Measurements from ENCODE around the gene PRKAR1B. TPM values are rescaled to one million over a fixed set of nuclear protein-coding genes. Genes with fewer than 3 reads are reported as not detected.

The PRKAR1B gene
- polyA plus RNA-seq, 1 of the 3 experiments (the other 2 are of a cell fraction) = 63.7 TPM

GRCh38 chr7:562374-562675, 164.8 kb downstream of the PRKAR1B start (continued):
- TF ChIP-seq USF2 (IDR thresholded peaks at IDR 0.05; ENCODE audit: borderline replicate concordance, low read depth, low read length) (no peak), SIN3A (IDR thresholded peaks at IDR 0.05; ENCODE audit: borderline replicate concordance, low read depth, low read length) (no peak), JUND (IDR thresholded peaks at IDR 0.05) (no peak), REST (IDR thresholded peaks at IDR 0.05; ENCODE audit: low read depth, low read length) (no peak), MEF2A (IDR thresholded peaks at IDR 0.05; ENCODE audit: borderline replicate concordance, low read depth) (no peak)

GRCh38 chr7:561631-562373, 165.3 kb downstream of the PRKAR1B start:
- DNase-seq = no peak
- Histone ChIP-seq H2AFZ (ENCODE audit: low read depth) (no peak overlapping the region), H3K79me2 (ENCODE audit: insufficient read depth) (no peaks in the 10 kb centered on the region), H3K9me3 (no peaks in the 10 kb centered on the region), H3K4me2 (no peak overlapping the region), H3K4me3 (ENCODE audit: low read depth in 2 of 2, low read length in 1 of 2) (no peak overlapping the region), H3F3A (replicated peaks; ENCODE audit: insufficient read depth) (no peaks in the 10 kb centered on the region), H3K36me3 (replicated peaks in 1 of 2; ENCODE audit: control insufficient read depth in 1 of 2, insufficient read depth in 2 of 2, low read length in 1 of 2) (no peaks in the 10 kb centered on the region), H4K20me1 (ENCODE audit: insufficient read depth) (no peaks in the 10 kb centered on the region), H3K4me1 (ENCODE audit: control insufficient read depth in 1 of 2, insufficient read depth in 2 of 2, low read depth in 1 of 2, low read length in 1 of 2) (no peaks in the 10 kb centered on the region), H3K27ac (ENCODE audit: low read depth in 2 of 2, low read length in 1 of 2) (no peak overlapping the region), H3K9me2 (no peaks in the 10 kb centered on the region), H3K9ac (no peak overlapping the region), H3K27me3 (ENCODE audit: insufficient read depth) (no peaks in the 10 kb centered on the region)
- 92% methylated on average over 35 of the region's 44 CpGs for WGBS (ENCODE audit: low lambda C conversion rate)
- CTCF ChIA-PET = interaction anchor here (0.8 kb wide), 1 partner anchor 36 kb away, joined by 3 read pairs; no protein-coding TSS in a partner anchor
- TF ChIP-seq ZBTB33 (IDR thresholded peaks at IDR 0.05; ENCODE audit: borderline replicate concordance, low read depth) = no peak
- TF ChIP-seq ELF1 (IDR thresholded peaks at IDR 0.05) = no peak
- no peak for TF ChIP-seq JUND (IDR thresholded peaks at IDR 0.05)
- no peak for TF ChIP-seq USF1 (IDR thresholded peaks at IDR 0.05; ENCODE audit: borderline replicate concordance, low read depth)
- no peak for TF ChIP-seq EP300 (IDR thresholded peaks at IDR 0.05; ENCODE audit: borderline replicate concordance in 1 of 2, low read depth in 1 of 2, low read length in 1 of 2)
- TF ChIP-seq USF2 (IDR thresholded peaks at IDR 0.05; ENCODE audit: borderline replicate concordance, low read depth, low read length) = no peak
- no peak for TF ChIP-seq NRF1 (IDR thresholded peaks at IDR 0.05; ENCODE audit: low read depth, low read length)
- TF ChIP-seq FOSL2 (IDR thresholded peaks at IDR 0.05; ENCODE audit: borderline replicate concordance, low read depth) = no peak
- POLR2A ChIA-PET = no interaction called here
